GM12864 (cell line): ENCODE results near the gene ILK.

Source experiments
- DNase-seq: peaks from one replicate; pipeline ENCODE4 v3.0.0-alpha.2; 2011; ENCODE audit warnings: low read depth
- H3K4me3 ChIP-seq: 2 replicates; pipeline ENCODE4 v1.5.1; 2011; ENCODE audit warnings: mild to moderate bottlenecking, low read depth, low read length, control low read depth
- TF ChIP-seq, protein P1 (sequence below): IDR thresholded peaks from 2 replicates; pipeline ENCODE4 v1.5.1; 2011; ENCODE audit warnings: low read depth, mild to moderate bottlenecking, moderate library complexity, low read length, control low read depth, inconsistent platforms; ENCODE audit errors: missing control alignments

The ILK gene

DNA sequence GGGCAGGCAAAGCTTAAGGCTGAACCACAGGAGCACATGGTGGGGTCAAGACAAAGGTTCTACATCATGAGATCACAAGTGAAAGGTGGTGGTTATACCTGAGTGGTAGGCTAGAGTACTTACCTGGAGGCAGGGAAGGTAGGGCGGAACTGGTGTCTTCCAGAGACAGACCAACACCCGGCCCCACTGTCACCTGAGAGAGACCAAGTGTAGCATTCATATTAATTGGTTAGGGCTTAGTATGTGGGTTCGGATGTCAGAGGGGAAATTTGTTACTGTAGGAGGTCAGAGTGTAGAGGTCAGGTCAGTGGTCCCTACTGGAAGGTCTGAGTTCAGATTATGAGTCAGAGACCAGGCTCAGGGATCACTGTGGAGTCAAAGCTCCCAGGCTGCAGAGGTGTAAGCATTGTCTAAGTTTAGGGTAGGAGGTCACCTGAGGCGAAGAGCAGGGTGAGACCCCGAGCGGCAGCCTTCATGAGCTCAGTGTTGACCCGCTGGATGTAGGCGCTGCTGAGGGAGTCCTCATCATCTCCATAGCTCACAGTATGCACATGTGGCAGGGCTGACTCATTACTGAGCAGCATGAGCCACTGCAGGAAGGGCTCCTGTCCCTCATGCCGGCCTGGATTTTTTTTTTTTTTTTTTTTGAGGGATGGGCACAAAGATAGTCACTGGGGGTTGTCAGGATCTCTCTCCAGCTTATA, 12.5 kb downstream of the ILK start:
- no peak for DNase-seq
- TF ChIP-seq, protein P1, sequence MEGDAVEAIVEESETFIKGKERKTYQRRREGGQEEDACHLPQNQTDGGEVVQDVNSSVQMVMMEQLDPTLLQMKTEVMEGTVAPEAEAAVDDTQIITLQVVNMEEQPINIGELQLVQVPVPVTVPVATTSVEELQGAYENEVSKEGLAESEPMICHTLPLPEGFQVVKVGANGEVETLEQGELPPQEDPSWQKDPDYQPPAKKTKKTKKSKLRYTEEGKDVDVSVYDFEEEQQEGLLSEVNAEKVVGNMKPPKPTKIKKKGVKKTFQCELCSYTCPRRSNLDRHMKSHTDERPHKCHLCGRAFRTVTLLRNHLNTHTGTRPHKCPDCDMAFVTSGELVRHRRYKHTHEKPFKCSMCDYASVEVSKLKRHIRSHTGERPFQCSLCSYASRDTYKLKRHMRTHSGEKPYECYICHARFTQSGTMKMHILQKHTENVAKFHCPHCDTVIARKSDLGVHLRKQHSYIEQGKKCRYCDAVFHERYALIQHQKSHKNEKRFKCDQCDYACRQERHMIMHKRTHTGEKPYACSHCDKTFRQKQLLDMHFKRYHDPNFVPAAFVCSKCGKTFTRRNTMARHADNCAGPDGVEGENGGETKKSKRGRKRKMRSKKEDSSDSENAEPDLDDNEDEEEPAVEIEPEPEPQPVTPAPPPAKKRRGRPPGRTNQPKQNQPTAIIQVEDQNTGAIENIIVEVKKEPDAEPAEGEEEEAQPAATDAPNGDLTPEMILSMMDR, result no peak
- no peak overlapping the region for H3K4me3 ChIP-seq

GRCh38 chr11:6616596-6617250, 13.1 kb downstream of the ILK start:
- H3K4me3 ChIP-seq, result no peak overlapping the region
- TF ChIP-seq, protein P1, result no peak
- no peak for DNase-seq

DNA sequence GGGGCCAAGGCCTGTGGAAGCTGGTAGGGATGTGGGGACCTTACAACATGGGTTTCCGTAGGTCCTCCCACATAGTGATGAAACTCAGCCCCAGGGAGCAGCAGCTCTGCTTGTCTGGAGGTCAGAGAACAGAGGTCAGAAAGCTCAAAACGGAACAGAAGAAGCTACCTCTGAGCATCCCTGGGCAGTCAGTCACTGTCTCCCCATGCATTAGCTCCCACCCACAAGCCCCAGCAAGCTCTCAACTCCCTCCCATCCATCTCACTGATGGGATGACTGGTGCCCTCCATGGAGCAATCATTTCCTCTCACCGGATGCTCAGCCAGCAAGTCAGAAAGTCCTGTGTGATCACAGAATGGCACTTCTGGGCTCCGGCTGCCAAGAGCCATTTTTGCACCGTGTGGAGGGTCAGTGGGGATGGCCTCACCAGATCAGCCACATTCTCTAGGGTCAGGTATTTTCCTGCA, 13.8 kb downstream of the ILK start:
- no peak overlapping the region for H3K4me3 ChIP-seq
- DNase-seq, result no peak
- TF ChIP-seq, protein P1, result no peak

GRCh38 chr11:6618117-6619003, 14.8 kb downstream of the ILK start:
- peak overlapping the region; percentile 79 for H3K4me3 ChIP-seq
- no peak for DNase-seq
- TF ChIP-seq, protein P1, result no peak

DNA sequence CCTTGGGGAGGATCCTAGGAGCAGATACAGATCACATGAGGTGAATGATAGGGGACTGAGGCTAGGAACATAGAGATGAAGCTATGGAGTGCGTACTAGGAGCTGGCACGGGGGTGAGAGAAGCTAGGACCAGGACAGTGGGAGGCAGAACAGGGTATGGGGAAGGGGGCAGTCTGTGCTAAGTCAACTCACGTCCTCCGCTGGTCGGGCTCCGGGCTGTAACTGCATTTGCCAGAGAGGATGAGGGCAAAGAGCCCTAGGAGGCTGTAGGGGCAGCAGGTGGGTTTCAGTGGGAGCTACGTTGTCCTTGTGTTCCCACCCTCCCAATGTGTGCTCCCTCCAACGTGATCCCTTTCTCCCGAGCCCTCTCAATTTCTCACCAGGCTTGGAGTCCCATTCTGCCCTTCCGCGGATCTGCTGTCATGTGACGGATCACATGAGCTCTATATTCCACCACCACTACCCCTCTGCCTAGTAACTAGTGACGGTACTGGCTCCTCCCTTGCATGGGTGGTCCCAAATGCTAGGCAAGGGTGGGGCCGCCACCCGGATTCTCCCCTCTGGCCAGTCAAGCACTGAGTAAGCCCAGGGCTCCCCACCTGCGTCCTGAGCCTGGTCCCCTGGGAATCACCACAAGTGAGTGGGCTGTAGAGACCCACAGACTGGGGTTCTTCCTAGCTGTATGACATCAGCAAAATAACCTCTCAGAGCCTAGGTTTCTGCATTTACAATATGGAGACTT, 15.6 kb downstream of the ILK start, which contains the start of gene TPP1:
Gene TPP1, minus strand, starts transcription at position 419 of the 742 bp plus-strand sequence. Its CDS starts 22 bp downstream, at position 397.
- H3K4me3 ChIP-seq, result peak within 1 kb of the TSS; percentile 79
- TF ChIP-seq, protein P1, result no peak
- DNase-seq, result peak; percentile 83

DNA sequence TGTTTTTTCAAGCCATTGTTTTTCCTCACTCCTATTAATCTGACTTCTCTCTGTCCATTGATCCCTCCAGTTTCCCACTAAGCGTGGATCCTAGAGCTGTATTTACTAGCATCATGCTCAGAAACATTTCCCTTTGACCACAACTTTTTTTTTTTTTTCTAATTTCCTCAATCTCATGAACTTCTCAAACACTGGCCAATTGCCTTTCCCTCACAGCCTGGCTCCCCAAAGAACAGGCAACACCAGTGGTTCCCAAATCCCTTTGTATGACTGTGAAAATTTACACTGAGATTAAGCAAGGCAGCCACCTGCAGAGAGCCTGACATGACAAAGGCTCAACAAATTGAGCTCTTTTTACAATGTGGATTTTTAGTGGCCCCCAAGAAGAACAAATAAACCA, 17.1 kb downstream of the ILK start:
- no peak for DNase-seq
- no peak overlapping the region for H3K4me3 ChIP-seq
- TF ChIP-seq, protein P1, result no peak
